ENCODE data around the gene TMEM132C.

GRCh38 chr12:128587918-128588317, 320.9 kb downstream of the TMEM132C start:
- no peak for TF ChIP-seq CTCF (conservative IDR thresholded peaks at IDR 0.05; ENCODE audit: low read depth, low read length)
- TF ChIP-seq EZH2 (IDR thresholded peaks at IDR 0.05; ENCODE audit: low read length, unreplicated experiment) = no peak
